K562 (cell line): ENCODE results near the gene LRRC10. TPM values are rescaled to one million over a fixed set of nuclear protein-coding genes. Genes with fewer than 3 reads are reported as not detected.
A peak's percentile ranks its signal among the peaks of the same experiment; 100 is the strongest.

ENCODE experiments used
- ARID4B ChIP-seq: sonication (generic); formaldehyde crosslinking; IDR thresholded peaks from 2 replicates; pipeline ENCODE4 v1.8.0; 2022; ENCODE audit warnings: mild to moderate bottlenecking, missing genetic modification reagents
- CHD7 ChIP-seq: fragments of 200-600 bp; sonication (generic); IDR thresholded peaks from one replicate; pipeline ENCODE4 v1.6.1; 2012; ENCODE audit warnings: mild to moderate bottlenecking, low read depth, low read length, inconsistent platforms
- GATAD2B ChIP-seq: fragments of 450-650 bp; IDR thresholded peaks from 2 replicates; pipeline ENCODE4 v1.6.1; 2017; ENCODE audit warnings: mild to moderate bottlenecking, borderline replicate concordance
- RBM25 ChIP-seq: fragments of 200-400 bp; formaldehyde crosslinking; IDR thresholded peaks from 2 replicates; pipeline ENCODE4 v1.6.1; 2018; ENCODE audit warnings: low read length, low read depth, moderate library complexity; ENCODE audit not compliant: severe bottlenecking
- SFPQ ChIP-seq: fragments of 200-400 bp; formaldehyde crosslinking; IDR thresholded peaks from 2 replicates; pipeline ENCODE4 v1.6.1; 2017; ENCODE audit warnings: mild to moderate bottlenecking, low read depth, low read length, moderate library complexity
- VEZF1 ChIP-seq: fragments of 200-800 bp; sonication (Bioruptor generic); IDR thresholded peaks from 2 replicates; pipeline ENCODE4 v1.6.1; 2017; ENCODE audit warnings: missing genetic modification characterization, missing compliant biosample characterization
- WHSC1 ChIP-seq: IDR thresholded peaks from one replicate; pipeline ENCODE4 v1.6.1; 2012; ENCODE audit warnings: low read length, control low read depth, inconsistent platforms
- ZC3H4 ChIP-seq: sonication (generic); formaldehyde crosslinking; IDR thresholded peaks from 2 replicates; pipeline ENCODE4 v1.9.0; 2021; ENCODE audit warnings: missing genetic modification reagents, borderline replicate concordance
- polyA plus RNA-seq, 8 experiments: library from polyadenylated mRNA; depleted of rRNA in 4 of 8; stranded (reverse) in 5 of 8; unstranded in 3 of 8; fragments of >200 nt; fragmentation: Nextera tagmentation in 2 of 8; fragmentation: Illumina TruSeq in 1 of 8; extraction: Ambion mirVana in 2 of 8; extraction: Trizol in 1 of 8; gene quantifications; 2 replicates each; pipeline versions ENCODE4 v1.2.1 to v1.2.3, GENCODE V29; 2011 to 2014; ENCODE audit warnings: inconsistent platforms in 1 of 8, missing spikeins in 1 of 8
- total RNA-seq, 7 experiments: library from RNA; depleted of rRNA in 6 of 7; stranded (reverse); fragments of >200 nt in 6 of 7; fragmentation: Illumina TruSeq in 2 of 7; extraction: Trizol in 2 of 7; gene quantifications; 2 replicates each; pipeline versions ENCODE4 v1.2.1 to v1.2.3, GENCODE V29; 2011 to 2021; ENCODE audit warnings: low replicate concordance in 1 of 7

The LRRC10 gene
- total and polyA plus RNA-seq, 9 of the 15 experiments (the other 6 are each of a cell fraction or from before 2014, with no cell fraction given) = 0.09 TPM; not detected in 8

GRCh38 chr12:69623970-69624369, 13.3 kb upstream of the LRRC10 start (continued):
- no peak for TF ChIP-seq CHD7
- peak; percentile 92 for TF ChIP-seq GATAD2B
- no peak for TF ChIP-seq SFPQ
- no peak for TF ChIP-seq RBM25
- TF ChIP-seq WHSC1 = no peak
- TF ChIP-seq ARID4B (CRISPR knock-in tag) = no peak
- TF ChIP-seq VEZF1 (CRISPR knock-in tag) = peak; percentile 85
- TF ChIP-seq ZC3H4 = no peak
